Endothelial cell (in vitro differentiated cells): ENCODE measurements around the gene TBC1D3B. TPM values are rescaled to one million over a fixed set of nuclear protein-coding genes. Genes with fewer than 3 reads are reported as not detected.
"Not testable (repeated sequence)": the region's sequence is repeated elsewhere in the genome, so short reads cannot be mapped to it uniquely, and the experiment has no call there.

Experiments used
- DNase-seq: peaks from one replicate; pipeline ENCODE4 v3.0.0; 2021; ENCODE audit warnings: low spot score
- H3K27ac Mint-ChIP-seq: one replicate; pipeline ENCODE4 v1.8.0; 2021; ENCODE audit warnings: mixed read lengths, inconsistent platforms; ENCODE audit not compliant: unreplicated experiment
- H3K27me3 Mint-ChIP-seq: one replicate; pipeline ENCODE4 v1.8.0; 2021; ENCODE audit warnings: mild to moderate bottlenecking, moderate library complexity, mixed read lengths, inconsistent platforms; ENCODE audit not compliant: unreplicated experiment
- H3K36me3 Mint-ChIP-seq: one replicate; pipeline ENCODE4 v1.8.0; 2021; ENCODE audit warnings: mild to moderate bottlenecking, low read depth, mixed read lengths, inconsistent platforms; ENCODE audit not compliant: unreplicated experiment
- H3K4me1 Mint-ChIP-seq: one replicate; pipeline ENCODE4 v1.8.0; 2021; ENCODE audit warnings: mild to moderate bottlenecking, mixed read lengths, inconsistent platforms; ENCODE audit not compliant: unreplicated experiment
- H3K4me3 Mint-ChIP-seq: one replicate; pipeline ENCODE4 v1.8.0; 2021; ENCODE audit warnings: mild to moderate bottlenecking, mixed read lengths, inconsistent platforms; ENCODE audit not compliant: unreplicated experiment
- H3K9me3 Mint-ChIP-seq: one replicate; pipeline ENCODE4 v1.8.0; 2021; ENCODE audit warnings: mixed read lengths, inconsistent platforms; ENCODE audit not compliant: unreplicated experiment
- total RNA-seq: library from RNA; stranded (reverse); fragmentation: NEBNext Ultra II Directional; extraction: Animal tissue kit (Norgen Biotek cat#: 25700); gene quantifications from one replicate; pipeline ENCODE4 v1.2.1, GENCODE V29; 2021; ENCODE audit not compliant: unreplicated experiment
- TF ChIP-seq, protein P1 (sequence below): fragments of 200-600 bp; sonication (generic); IDR thresholded peaks from one replicate; pipeline ENCODE4 v1.5.0; 2021; ENCODE audit warnings: antibody characterized with exemption; ENCODE audit not compliant: unreplicated experiment

TBC1D3B gene
- total RNA-seq, 1 donor from 2014 or later: 8.9 TPM

DNA sequence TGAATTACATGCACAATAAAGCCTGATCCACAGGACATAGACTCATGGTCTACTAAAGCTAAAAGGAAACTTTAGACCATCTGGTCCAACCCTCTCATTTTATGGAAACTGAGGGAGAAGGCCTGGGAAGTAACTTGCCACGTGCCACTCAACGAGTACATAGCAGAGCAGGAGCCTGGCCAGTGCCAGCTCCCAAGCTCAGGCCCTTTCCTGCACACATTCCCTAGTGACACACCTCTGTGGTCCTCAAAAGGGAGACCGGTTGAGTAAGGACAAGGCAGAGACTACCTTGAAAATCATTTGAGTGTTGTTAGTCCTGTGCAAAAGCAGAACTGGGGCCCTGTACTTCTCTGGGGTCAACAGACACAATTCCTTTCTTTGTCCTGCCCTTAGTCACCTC lies 37.3 kb upstream of the TBC1D3B start:
- TF ChIP-seq, protein P1, sequence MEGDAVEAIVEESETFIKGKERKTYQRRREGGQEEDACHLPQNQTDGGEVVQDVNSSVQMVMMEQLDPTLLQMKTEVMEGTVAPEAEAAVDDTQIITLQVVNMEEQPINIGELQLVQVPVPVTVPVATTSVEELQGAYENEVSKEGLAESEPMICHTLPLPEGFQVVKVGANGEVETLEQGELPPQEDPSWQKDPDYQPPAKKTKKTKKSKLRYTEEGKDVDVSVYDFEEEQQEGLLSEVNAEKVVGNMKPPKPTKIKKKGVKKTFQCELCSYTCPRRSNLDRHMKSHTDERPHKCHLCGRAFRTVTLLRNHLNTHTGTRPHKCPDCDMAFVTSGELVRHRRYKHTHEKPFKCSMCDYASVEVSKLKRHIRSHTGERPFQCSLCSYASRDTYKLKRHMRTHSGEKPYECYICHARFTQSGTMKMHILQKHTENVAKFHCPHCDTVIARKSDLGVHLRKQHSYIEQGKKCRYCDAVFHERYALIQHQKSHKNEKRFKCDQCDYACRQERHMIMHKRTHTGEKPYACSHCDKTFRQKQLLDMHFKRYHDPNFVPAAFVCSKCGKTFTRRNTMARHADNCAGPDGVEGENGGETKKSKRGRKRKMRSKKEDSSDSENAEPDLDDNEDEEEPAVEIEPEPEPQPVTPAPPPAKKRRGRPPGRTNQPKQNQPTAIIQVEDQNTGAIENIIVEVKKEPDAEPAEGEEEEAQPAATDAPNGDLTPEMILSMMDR: no peak
- DNase-seq: no peak
- Mint-ChIP-seq H3K36me3 (peaks cover 4% of the 10 kb centered on the region), H3K9me3 (no peaks in the 10 kb centered on the region), H3K4me1 (no peaks in the 10 kb centered on the region), H3K27ac (no peak overlapping the region), H3K27me3 (no peaks in the 10 kb centered on the region), H3K4me3 (no peak overlapping the region)

DNA sequence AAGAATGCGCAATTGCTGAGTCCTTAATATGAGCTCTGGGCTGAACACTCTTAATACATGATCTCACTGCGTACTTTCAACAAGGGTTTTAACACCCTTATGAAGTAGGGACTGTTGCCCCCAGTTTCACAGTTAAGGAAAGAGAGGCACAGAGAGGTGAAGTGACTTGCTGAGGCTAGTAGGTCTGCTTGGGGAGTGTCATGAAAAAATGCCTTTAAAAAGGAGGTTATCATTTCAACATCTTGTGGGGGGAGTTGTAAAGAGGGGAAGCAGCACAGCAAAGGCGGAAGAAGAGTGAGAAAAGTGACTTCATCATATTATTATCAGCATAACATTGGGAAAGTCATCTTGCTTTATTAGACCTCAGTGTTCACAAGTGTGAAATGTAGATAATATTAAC lies 36.5 kb upstream of the TBC1D3B start:
- H3K36me3 Mint-ChIP-seq: no peaks in the 10 kb centered on the region
- no peaks in the 10 kb centered on the region for H3K9me3 Mint-ChIP-seq
- no peak for DNase-seq
- H3K4me3 Mint-ChIP-seq: no peak overlapping the region
- TF ChIP-seq, protein P1: no peak
- no peak overlapping the region for H3K27ac Mint-ChIP-seq
- H3K4me1 Mint-ChIP-seq: no peaks in the 10 kb centered on the region
- H3K27me3 Mint-ChIP-seq: no peaks in the 10 kb centered on the region

DNA sequence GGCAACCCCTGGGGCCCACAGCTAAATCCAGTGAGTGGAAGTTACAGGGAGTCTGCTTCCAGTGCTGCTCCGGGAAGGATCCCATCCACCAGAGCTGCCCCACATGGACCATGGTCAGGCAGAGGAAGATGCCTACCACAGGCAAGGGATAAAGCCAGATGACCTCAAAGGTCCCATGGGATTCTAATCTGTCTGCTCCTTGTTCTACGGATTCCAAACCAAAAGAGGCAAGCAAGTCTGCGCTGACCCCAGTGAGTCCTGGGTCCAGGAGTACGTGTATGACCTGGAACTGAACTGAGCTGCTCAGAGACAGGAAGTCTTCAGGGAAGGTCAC lies 35.8 kb upstream of the TBC1D3B start:
- H3K27me3 Mint-ChIP-seq: no peaks in the 10 kb centered on the region
- H3K4me3 Mint-ChIP-seq: no peak overlapping the region
- H3K4me1 Mint-ChIP-seq: no peaks in the 10 kb centered on the region
- DNase-seq: no peak
- TF ChIP-seq, protein P1: no peak
- no peaks in the 10 kb centered on the region for H3K36me3 Mint-ChIP-seq
- H3K27ac Mint-ChIP-seq: no peak overlapping the region
- H3K9me3 Mint-ChIP-seq: no peaks in the 10 kb centered on the region

DNA sequence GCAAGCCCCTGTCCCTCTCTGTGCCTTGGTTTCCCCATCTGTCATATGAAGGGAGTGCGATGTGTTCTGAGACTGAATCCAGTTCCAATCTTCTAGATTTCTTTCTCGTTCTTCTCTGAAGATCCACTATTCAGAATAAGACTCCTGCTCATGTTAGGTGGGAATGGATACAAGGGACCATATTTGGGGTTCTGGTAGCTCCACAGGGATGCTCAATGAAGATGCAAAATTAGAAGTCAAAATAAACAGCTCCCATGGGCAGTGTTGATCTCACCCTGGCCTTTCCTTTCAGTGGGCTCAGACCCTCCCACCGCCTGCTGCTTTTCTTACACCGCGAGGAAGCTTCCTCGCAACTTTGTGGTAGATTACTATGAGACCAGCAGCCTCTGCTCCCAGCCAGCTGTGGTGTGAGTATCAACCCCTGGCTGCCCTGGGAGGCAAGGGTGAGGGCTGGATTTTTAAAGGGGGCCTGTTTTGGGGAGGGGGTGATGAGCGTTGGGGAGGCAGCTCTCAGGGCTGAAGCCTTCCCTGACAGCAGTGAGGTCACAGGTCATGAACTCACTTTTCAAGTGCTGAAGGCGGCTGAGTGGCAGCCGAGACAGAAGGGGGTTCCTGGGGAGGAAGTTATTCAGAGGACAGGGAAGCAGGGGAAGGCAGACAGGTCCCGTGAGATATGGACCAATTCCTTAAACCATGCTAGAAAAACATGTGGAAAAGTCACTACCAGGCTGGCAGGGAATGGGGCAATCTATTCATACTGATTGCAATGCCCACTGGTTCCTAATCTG lies 35.2 kb upstream of the TBC1D3B start:
- H3K9me3 Mint-ChIP-seq, H3K4me1 Mint-ChIP-seq, H3K4me3 Mint-ChIP-seq: not testable (repeated sequence)

DNA sequence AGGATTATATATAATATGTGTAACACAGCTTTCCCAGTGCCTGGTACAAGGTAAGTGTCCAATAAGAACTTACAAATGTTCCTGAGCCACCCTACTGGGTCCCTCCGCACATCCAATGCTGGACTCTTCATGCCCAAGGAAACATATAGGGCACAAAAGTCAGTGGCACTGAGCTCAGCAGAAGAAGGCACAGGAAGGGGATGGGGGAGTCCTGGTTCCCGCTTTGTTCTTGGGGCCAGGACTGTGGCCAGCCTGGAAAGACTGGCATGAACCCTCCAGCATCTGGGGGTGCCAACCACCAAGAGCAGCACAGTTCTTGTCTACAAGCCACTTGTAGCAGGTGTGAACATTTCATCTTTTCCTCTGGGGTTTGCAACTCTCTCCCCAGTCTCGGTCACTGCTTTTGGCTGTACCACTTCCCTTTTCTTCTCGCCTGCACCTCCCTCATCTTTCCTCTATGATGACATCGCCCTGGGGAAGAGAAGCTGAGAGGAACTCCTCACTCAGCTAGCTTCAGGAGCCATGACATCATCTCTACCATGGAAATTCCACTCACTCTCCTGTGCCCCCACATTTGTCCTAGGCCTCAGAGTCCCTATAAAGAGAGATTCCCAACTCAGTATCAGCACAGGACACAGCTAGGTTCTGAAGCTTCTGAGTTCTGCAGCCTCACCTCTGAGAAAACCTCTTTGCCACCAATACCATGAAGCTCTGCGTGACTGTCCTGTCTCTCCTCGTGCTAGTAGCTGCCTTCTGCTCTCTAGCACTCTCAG lies 34.2 kb upstream of the TBC1D3B start, which contains the start of gene CCL4L2:
TSS of gene CCL4L2 (plus strand) at position 625 of the 773 bp plus-strand sequence.
- H3K4me3 Mint-ChIP-seq, H3K9me3 Mint-ChIP-seq, H3K27me3 Mint-ChIP-seq, H3K36me3 Mint-ChIP-seq, H3K27ac Mint-ChIP-seq, H3K4me1 Mint-ChIP-seq, DNase-seq: not testable (repeated sequence)

More for the DNA sequence above, 35.2 kb upstream of the TBC1D3B start:
- H3K27ac Mint-ChIP-seq, DNase-seq, H3K36me3 Mint-ChIP-seq, H3K27me3 Mint-ChIP-seq: not testable (repeated sequence)

DNA sequence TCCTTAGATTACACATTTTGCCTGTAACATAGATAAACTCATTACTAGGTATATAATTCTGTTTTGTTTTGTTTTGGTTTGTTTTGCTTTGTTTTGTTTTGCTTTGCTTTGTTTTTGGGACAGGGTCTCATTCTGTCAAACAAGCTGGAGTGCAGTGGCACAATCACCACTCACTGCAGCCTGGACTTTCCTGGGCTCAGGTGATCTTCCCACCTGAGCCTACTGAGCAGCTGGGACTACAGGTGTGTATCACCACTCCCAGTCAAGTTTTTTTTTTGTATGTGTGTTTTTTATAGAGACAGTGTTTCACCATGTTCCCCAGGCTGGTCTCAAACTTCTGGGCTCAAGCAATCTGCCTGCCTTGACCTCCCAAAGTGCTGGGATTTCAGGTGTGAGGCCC lies 33.1 kb upstream of the TBC1D3B start:
- Mint-ChIP-seq H3K4me1 (peaks cover 5% of the 10 kb centered on the region), H3K9me3 (no peaks in the 10 kb centered on the region), H3K4me3 (no peak overlapping the region), H3K27ac (no peak overlapping the region), H3K36me3 (no peaks in the 10 kb centered on the region), H3K27me3 (no peaks in the 10 kb centered on the region)
- TF ChIP-seq, protein P1: no peak
- no peak for DNase-seq

DNA sequence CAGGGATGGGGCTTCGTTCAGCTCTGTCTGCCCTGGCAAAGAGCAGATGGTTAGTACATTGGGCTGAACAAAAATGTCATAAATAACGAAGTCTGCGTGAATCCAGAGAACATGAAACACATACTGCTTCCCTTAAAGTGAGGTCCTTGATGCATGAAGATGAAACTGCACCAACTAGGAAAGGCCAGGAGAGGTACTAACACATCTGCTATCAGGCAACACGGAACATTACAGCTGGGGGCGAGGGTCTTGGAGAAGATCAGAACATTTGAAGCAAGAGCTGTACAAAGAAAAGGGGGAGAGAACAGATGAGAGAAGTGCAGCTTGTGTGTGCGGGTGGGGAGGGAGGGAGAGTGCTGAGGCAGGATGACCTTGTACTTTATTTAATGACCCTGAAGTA lies 30.9 kb upstream of the TBC1D3B start:
- not testable (repeated sequence) for H3K36me3 Mint-ChIP-seq, H3K27ac Mint-ChIP-seq, H3K9me3 Mint-ChIP-seq, H3K27me3 Mint-ChIP-seq, DNase-seq, H3K4me3 Mint-ChIP-seq
- H3K4me1 Mint-ChIP-seq: peaks cover 12% of the 10 kb centered on the region

DNA sequence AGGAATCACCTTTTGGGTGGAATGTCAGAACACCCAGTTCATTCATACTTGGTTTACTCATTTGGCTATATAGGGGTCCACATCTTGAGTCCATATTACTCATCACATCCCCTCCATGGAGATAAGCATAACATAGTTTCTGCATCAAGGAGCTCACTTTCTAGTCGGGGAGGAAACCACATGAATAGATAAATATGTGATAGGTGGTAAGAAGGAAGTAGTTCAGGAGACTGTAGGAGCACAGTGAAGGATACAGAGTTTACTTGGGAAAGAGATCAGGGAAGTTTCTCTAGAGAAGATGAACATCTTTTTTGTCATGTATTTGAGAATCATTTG lies 30.0 kb upstream of the TBC1D3B start:
- not testable (repeated sequence) for H3K9me3 Mint-ChIP-seq, H3K27me3 Mint-ChIP-seq, H3K36me3 Mint-ChIP-seq, H3K27ac Mint-ChIP-seq, H3K4me3 Mint-ChIP-seq, DNase-seq
- peaks cover 13% of the 10 kb centered on the region for H3K4me1 Mint-ChIP-seq
